Gastrocnemius medialis (tissue), 4 donors: ENCODE measurements around the gene XPO5. TPM values are rescaled to one million over a fixed set of nuclear protein-coding genes. Genes with fewer than 3 reads are reported as not detected.

Experiments
- ATAC-seq, 2 donors: fragments of 150-250 bp; one replicate each; pipeline ENCODE4 v1.9.1; 2016
- DNase-seq, 2 donors: peaks; one replicate each; pipeline ENCODE4 v3.0.0-alpha.2; 2019
- H3K27ac ChIP-seq, 4 donors: fragments of 200-600 bp; sonication (generic); 1 replicate in 1 of 4; 2 replicates in 3 of 4; pipeline ENCODE4 v1.5.1; 2016 to 2018; ENCODE audit warnings: mild to moderate bottlenecking in 2 of 4, moderate library complexity in 1 of 4
- H3K27me3 ChIP-seq, 3 donors: fragments of 200-600 bp; sonication (generic) in 2 of 3; 1 replicate in 1 of 3; 2 replicates in 2 of 3; pipeline versions ENCODE4 v1.5.1 to v1.6.0; 2016 to 2019; ENCODE audit warnings: mild to moderate bottlenecking in 1 of 3, moderate library complexity in 1 of 3
- H3K36me3 ChIP-seq, 2 donors: fragments of 200-600 bp; sonication (generic) in 1 of 2; one replicate each; pipeline ENCODE4 v1.5.1; 2017 to 2018
- H3K4me1 ChIP-seq, 2 donors: fragments of 200-600 bp; sonication (generic) in 1 of 2; one replicate each; pipeline ENCODE4 v1.5.1; 2016 to 2017; ENCODE audit warnings: mild to moderate bottlenecking in 2 of 2
- H3K4me3 ChIP-seq, 4 donors: fragments of 200-600 bp; sonication (generic) in 3 of 4; 1 replicate in 1 of 4; 2 replicates in 3 of 4; pipeline ENCODE4 v1.5.1; 2016 to 2019; ENCODE audit warnings: mild to moderate bottlenecking in 2 of 4
- H3K9me3 ChIP-seq, 3 donors: fragments of 200-600 bp; sonication (generic) in 2 of 3; 1 replicate in 1 of 3; 2 replicates in 2 of 3; pipeline ENCODE4 v1.5.1; 2016 to 2019
- POLR2A ChIP-seq, 2 donors: fragments of 450-650 bp; IDR thresholded peaks; one replicate each; pipeline ENCODE4 v1.6.1; 2017; ENCODE audit warnings: antibody characterized with exemption in 2 of 2, mild to moderate bottlenecking in 2 of 2, moderate library complexity in 2 of 2
- in situ Hi-C, 4 donors: fragments of 200-750 bp; cut with MboI; loops; one replicate each; pipeline versions ENCODE4 v1.15.0 to v1.8.0; 2017; ENCODE audit warnings: low sequenced_read_pairs in 4 of 4
- intact Hi-C: fragments of 100-400 bp; cut with DNase I; formaldehyde crosslinking; loops from one replicate; pipeline ENCODE4 v1.15.1; 2023; ENCODE audit warnings: low total_unique reads
- total RNA-seq, 4 donors: library from RNA; depleted of rRNA; stranded (reverse); fragments of >200 nt; gene quantifications; one replicate each; pipeline versions ENCODE4 v1.1.0 to v1.2.3, GENCODE V29; 2016
- TF ChIP-seq, protein P1 (sequence below), 5 experiments: fragments of 450-650 bp in 3 of 5; fragments of 200-600 bp in 2 of 5; sonication (generic) in 2 of 5; IDR thresholded peaks in 4 of 5; conservative IDR thresholded peaks in 1 of 5; 1 replicate in 4 of 5; 2 replicates in 1 of 5; pipeline ENCODE4 v1.5.1; 2016 to 2019; ENCODE audit warnings: antibody characterized with exemption in 5 of 5, mild to moderate bottlenecking in 3 of 5, moderate library complexity in 3 of 5

Gene XPO5
- total RNA-seq, 4 donors from 2014 or later, result 11.8 to 21.8 (median 16.6) TPM

DNA sequence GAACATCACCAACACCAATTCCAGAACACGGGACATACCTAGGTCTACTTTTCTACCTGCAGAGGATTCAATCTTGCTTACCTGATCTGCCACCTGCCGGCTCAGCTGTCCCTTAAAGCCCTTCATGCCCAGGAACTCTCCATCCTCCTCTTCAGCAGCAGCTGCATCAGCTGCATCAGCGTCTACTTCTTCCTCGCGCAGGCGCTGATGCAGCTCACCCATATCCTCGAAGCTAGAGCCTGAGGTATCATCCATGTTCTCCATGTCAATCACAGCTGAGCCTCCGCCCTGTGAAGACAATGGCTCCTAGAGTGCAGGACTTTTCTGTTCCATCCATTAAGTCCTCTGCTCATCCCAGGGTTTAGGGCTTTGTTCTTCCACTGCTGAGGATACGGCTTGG is 60.0 kb downstream of the XPO5 start:
- in situ Hi-C loops, result loop anchor here in 1 of 4 donors (25.0 kb wide), 1 partner anchor 279 kb away; the partner anchor contains the start of genes DNPH1 and TTBK1
- Histone ChIP-seq H3K9me3 (no peaks in the 10 kb centered on the region), H3K27me3 (no peaks in the 10 kb centered on the region), H3K27ac (peak overlapping the region; percentile 88 to 98 (median 90)), H3K4me3 (peak overlapping the region; percentile 74 to 97 (median 87)), H3K36me3 (peaks cover 0 to 66% of the 10 kb centered on the region in 2 donors), H3K4me1 (peaks cover 28 to 34% of the 10 kb centered on the region in 2 donors)
- ATAC-seq, result no peak
- TF ChIP-seq POLR2A (IDR thresholded peaks at IDR 0.05), result no peak
- TF ChIP-seq, protein P1, sequence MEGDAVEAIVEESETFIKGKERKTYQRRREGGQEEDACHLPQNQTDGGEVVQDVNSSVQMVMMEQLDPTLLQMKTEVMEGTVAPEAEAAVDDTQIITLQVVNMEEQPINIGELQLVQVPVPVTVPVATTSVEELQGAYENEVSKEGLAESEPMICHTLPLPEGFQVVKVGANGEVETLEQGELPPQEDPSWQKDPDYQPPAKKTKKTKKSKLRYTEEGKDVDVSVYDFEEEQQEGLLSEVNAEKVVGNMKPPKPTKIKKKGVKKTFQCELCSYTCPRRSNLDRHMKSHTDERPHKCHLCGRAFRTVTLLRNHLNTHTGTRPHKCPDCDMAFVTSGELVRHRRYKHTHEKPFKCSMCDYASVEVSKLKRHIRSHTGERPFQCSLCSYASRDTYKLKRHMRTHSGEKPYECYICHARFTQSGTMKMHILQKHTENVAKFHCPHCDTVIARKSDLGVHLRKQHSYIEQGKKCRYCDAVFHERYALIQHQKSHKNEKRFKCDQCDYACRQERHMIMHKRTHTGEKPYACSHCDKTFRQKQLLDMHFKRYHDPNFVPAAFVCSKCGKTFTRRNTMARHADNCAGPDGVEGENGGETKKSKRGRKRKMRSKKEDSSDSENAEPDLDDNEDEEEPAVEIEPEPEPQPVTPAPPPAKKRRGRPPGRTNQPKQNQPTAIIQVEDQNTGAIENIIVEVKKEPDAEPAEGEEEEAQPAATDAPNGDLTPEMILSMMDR (IDR thresholded peaks at IDR 0.05 in 4 of 5, conservative IDR thresholded peaks at IDR 0.05 in 1 of 5), result no peak
- intact Hi-C loops, result loop anchor here (2.0 to 5.0 kb wide), 2 partner anchors 89 to 334 kb away; partner anchors contain the start of genes ABCC10 and CUL9
- no peak for DNase-seq

DNA sequence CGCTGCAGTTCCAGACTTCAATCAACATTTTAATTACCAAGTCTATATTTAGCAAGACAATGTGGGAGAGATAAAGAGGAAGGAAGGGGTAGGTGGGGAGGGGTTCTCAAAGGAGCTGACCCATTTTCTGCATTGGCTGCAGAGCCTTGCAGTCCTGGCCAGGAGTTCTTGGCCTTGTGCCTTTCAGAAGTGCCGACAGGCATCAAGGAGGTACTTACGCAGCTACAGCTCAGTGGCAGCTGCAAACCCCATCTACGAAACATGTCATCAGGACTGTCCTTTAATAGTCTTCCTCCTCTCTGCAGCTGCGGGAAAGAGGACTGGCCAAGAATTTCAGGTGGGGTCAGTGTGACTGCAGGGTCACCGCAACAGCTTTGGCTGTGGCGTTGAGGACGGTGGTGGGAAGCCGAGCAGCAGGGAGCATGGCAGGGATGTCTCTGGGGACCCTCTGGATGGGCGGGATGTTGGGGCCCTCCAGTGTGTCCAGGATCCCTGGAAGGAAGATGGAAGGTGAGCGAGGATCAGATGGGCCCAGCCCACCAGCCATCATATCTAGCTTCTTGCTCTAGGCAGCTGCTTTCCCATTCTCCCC is 63.9 kb downstream of the XPO5 start:
- in situ Hi-C loops, result loop anchor here in 1 of 4 donors (25.0 kb wide), 1 partner anchor 275 kb away; the partner anchor contains the start of genes DNPH1 and TTBK1
- H3K27ac ChIP-seq, result no peak overlapping the region

DNA sequence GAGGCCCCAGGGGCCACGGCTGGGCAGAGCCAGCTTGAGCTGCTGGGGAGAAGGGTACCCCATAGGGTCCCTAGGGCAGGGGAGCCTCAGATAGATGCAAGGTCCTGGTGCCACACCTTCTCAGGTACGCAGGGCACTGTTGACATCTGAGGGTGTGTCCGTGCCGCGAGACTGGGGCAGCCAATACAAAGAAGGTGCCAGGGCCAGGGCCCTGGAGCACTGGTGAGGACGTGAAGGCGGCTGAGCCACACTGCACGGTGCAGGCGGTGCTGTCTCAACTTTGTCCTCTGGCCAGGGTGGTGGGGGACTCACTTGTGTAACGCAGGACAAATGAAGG is 65.0 kb downstream of the XPO5 start:
- H3K4me1 ChIP-seq, result peaks cover 21 to 26% of the 10 kb centered on the region in 2 donors
- no peak for ATAC-seq
- in situ Hi-C loops, result loop anchor here in 1 of 4 donors (25.0 kb wide), 1 partner anchor 273 kb away; the partner anchor contains the start of genes DNPH1 and TTBK1
- H3K36me3 ChIP-seq, result peaks cover 0 to 50% of the 10 kb centered on the region in 2 donors
- peaks cover 4 to 7% (median 6%) of the 10 kb centered on the region in 3 donors for H3K27me3 ChIP-seq
- peak overlapping the region in 3 of 4 donors; percentile 59 to 75 (median 71) for H3K4me3 ChIP-seq
- no peaks in the 10 kb centered on the region for H3K9me3 ChIP-seq
- no peak for TF ChIP-seq POLR2A (IDR thresholded peaks at IDR 0.05)
- TF ChIP-seq, protein P1 (IDR thresholded peaks at IDR 0.05 in 4 of 5, conservative IDR thresholded peaks at IDR 0.05 in 1 of 5), result no peak
- H3K27ac ChIP-seq, result peak overlapping the region in 3 of 4 donors; percentile 10 to 53 (median 16)
- intact Hi-C loops, result no loop called here
- DNase-seq, result no peak

More for the DNA sequence above, 63.9 kb downstream of the XPO5 start:
- Histone ChIP-seq H3K9me3 (no peaks in the 10 kb centered on the region), H3K36me3 (peaks cover 0 to 49% of the 10 kb centered on the region in 2 donors), H3K27me3 (peaks cover 4 to 7% (median 6%) of the 10 kb centered on the region in 3 donors), H3K4me3 (no peak overlapping the region), H3K4me1 (peaks cover 25 to 29% of the 10 kb centered on the region in 2 donors)
- TF ChIP-seq, protein P1 (IDR thresholded peaks at IDR 0.05 in 4 of 5, conservative IDR thresholded peaks at IDR 0.05 in 1 of 5), result no peak
- no peak for TF ChIP-seq POLR2A (IDR thresholded peaks at IDR 0.05)
- ATAC-seq (no peak), DNase-seq (no peak)
- intact Hi-C loops, result no loop called here

DNA sequence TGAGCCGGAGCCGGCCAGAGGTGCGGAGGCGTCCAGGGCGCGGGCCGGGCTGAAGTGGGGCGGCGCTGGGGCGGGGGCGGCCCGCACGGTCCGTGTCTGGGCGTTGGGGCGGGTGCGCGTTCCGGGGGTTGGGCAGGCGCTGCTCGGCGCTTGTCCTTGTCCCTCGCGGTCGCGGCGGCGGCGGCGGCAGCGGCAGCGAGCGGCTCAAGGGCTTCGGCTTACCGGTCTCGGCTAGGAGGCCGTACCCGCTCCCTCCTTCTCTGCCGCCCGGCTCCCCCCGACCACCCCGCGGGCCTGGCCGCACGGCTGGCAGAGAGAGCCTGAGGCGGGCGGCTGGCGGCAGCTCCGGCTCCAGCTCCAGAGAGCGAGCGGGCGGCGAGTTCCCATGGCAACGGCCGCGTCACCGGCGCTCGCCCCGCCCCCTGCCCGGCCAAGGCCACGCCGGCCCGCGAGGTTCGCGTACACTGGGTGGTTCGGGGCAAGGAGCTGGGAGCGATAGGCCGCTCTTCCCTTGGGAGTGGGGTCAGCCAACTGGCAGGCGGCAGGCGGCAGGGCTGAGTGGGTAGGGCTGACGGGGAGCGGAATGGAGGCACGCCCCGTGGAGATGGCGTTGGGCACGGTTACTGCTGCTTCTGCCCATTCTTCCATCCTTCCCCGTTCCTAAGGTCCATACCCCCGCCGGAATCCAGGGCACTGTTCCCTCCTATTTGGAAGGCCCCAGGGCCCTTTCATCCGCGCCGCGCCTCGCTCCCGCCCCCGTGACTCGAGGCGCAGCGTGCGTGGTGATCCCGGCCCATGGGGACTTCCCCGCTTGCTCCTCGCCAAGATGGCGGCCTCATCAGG is 65.6 kb downstream of the XPO5 start, which contains the start of gene LRRC73:
Gene LRRC73, minus strand, starts transcription at position 363 of the 843 bp plus-strand sequence. CDS start 561 bp downstream, outside the sequence.
- intact Hi-C loops, result loop anchor here (5.0 kb wide), 1 partner anchor 143 kb away; the partner anchor contains the start of gene ZNF318
- Histone ChIP-seq H3K4me3 (peak within 1 kb of the TSS; percentile 59 to 89 (median 73)), H3K9me3 (no peaks in the 10 kb centered on the region), H3K36me3 (peaks cover 0 to 50% of the 10 kb centered on the region in 2 donors), H3K27ac (peak within 1 kb of the TSS in 3 of 4 donors; percentile 10 to 53 (median 16)), H3K27me3 (peaks cover 4 to 7% (median 6%) of the 10 kb centered on the region in 3 donors), H3K4me1 (peaks cover 15 to 20% of the 10 kb centered on the region in 2 donors)
- in situ Hi-C loops, result loop anchor here in 3 of 4 donors (10.0 to 25.0 kb wide), 2 partner anchors 55 to 273 kb away; partner anchors contain the start of genes DLK2 (in 2 of the 3), DNPH1 (in 1 of the 3) and TTBK1 (in 1 of the 3)
- DNase-seq (peak; percentile 61 to 75), ATAC-seq (peak; percentile 77 to 80)
- TF ChIP-seq, protein P1 (IDR thresholded peaks at IDR 0.05 in 4 of 5, conservative IDR thresholded peaks at IDR 0.05 in 1 of 5), result no peak
- TF ChIP-seq POLR2A (IDR thresholded peaks at IDR 0.05), result peak in 1 of 2 donors; percentile 14
